ENCODE measurements around the gene ZNF678. TPM values are rescaled to one million over a fixed set of nuclear protein-coding genes. Genes with fewer than 3 reads are reported as not detected.
"Not testable (repeated sequence)": the region's sequence is repeated elsewhere in the genome, so short reads cannot be mapped to it uniquely, and the experiment has no call there.

The ZNF678 gene
- total RNA-seq, 1 experiment from 2014 or later, result 7.0 TPM

GRCh38 chr1:227548119-227548397 lies 15.3 kb upstream of the ZNF678 start:
- no peak for TF ChIP-seq CTCF (IDR thresholded peaks at IDR 0.05; ENCODE audit: unreplicated experiment)
- Mint-ChIP-seq H3K36me3 (ENCODE audit: insufficient read depth, unreplicated experiment) (no peaks in the 10 kb centered on the region), H3K4me1 (ENCODE audit: low read depth, unreplicated experiment) (no peaks in the 10 kb centered on the region), H3K9me3 (ENCODE audit: low read depth, unreplicated experiment) (peaks cover 18% of the 10 kb centered on the region), H3K27ac (ENCODE audit: unreplicated experiment) (no peak overlapping the region), H3K4me3 (ENCODE audit: low read depth, unreplicated experiment) (no peak overlapping the region), H3K27me3 (ENCODE audit: unreplicated experiment) (no peaks in the 10 kb centered on the region)
- BruUV-seq (replicated peaks), result no TSS peak
- intact Hi-C loops (cut with micrococcal nuclease; ENCODE audit: unreplicated experiment), result no loop called here
- CTCF ChIA-PET, result interaction anchor here (0.5 kb wide), 1 partner anchor 339 kb away, joined by 6 read pairs; no protein-coding TSS in a partner anchor
- no peak for DNase-seq

GRCh38 chr1:227548448-227548847 lies 14.9 kb upstream of the ZNF678 start:
- peaks cover 18% of the 10 kb centered on the region for H3K9me3 Mint-ChIP-seq (ENCODE audit: low read depth, unreplicated experiment)
- no peak for TF ChIP-seq CTCF (IDR thresholded peaks at IDR 0.05; ENCODE audit: unreplicated experiment)
- H3K4me1 Mint-ChIP-seq (ENCODE audit: low read depth, unreplicated experiment), result no peaks in the 10 kb centered on the region
- no peak for DNase-seq
- CTCF ChIA-PET, result interaction anchor here (0.5 kb wide), 1 partner anchor 338 kb away, joined by 6 read pairs; no protein-coding TSS in a partner anchor
- no peaks in the 10 kb centered on the region for H3K27me3 Mint-ChIP-seq (ENCODE audit: unreplicated experiment)
- intact Hi-C loops (cut with micrococcal nuclease; ENCODE audit: unreplicated experiment), result no loop called here
- H3K27ac Mint-ChIP-seq (ENCODE audit: unreplicated experiment), result no peak overlapping the region
- BruUV-seq (replicated peaks), result no TSS peak
- no peak overlapping the region for H3K4me3 Mint-ChIP-seq (ENCODE audit: low read depth, unreplicated experiment)
- H3K36me3 Mint-ChIP-seq (ENCODE audit: insufficient read depth, unreplicated experiment), result no peaks in the 10 kb centered on the region

- no peak for TF ChIP-seq CTCF (IDR thresholded peaks at IDR 0.05; ENCODE audit: unreplicated experiment)
- Mint-ChIP-seq H3K4me1 (ENCODE audit: low read depth, unreplicated experiment) (no peaks in the 10 kb centered on the region), H3K27ac (ENCODE audit: unreplicated experiment) (no peak overlapping the region), H3K27me3 (ENCODE audit: unreplicated experiment) (no peaks in the 10 kb centered on the region), H3K4me3 (ENCODE audit: low read depth, unreplicated experiment) (no peak overlapping the region), H3K9me3 (ENCODE audit: low read depth, unreplicated experiment) (peaks cover 22% of the 10 kb centered on the region), H3K36me3 (ENCODE audit: insufficient read depth, unreplicated experiment) (no peaks in the 10 kb centered on the region)
- intact Hi-C loops (cut with micrococcal nuclease; ENCODE audit: unreplicated experiment), result no loop called here
- BruUV-seq (replicated peaks), result no TSS peak
- CTCF ChIA-PET, result no interaction called here
- DNase-seq, result no peak
These were observed 13.5 kb upstream of the ZNF678 start for GRCh38 chr1:227549892-227550291.

GRCh38 chr1:227551881-227552280 lies 11.5 kb upstream of the ZNF678 start:
- BruUV-seq (replicated peaks), result not testable (repeated sequence)

GRCh38 chr1:227556288-227556687 lies 7.1 kb upstream of the ZNF678 start:
- BruUV-seq (replicated peaks), result no TSS peak

More at GRCh38 chr1:227551881-227552280, 11.5 kb upstream of the ZNF678 start:
- DNase-seq; H3K4me3 Mint-ChIP-seq (ENCODE audit: low read depth, unreplicated experiment); H3K27ac Mint-ChIP-seq (ENCODE audit: unreplicated experiment); H3K4me1 Mint-ChIP-seq (ENCODE audit: low read depth, unreplicated experiment); H3K36me3 Mint-ChIP-seq (ENCODE audit: insufficient read depth, unreplicated experiment); intact Hi-C loops (cut with micrococcal nuclease; ENCODE audit: unreplicated experiment); H3K27me3 Mint-ChIP-seq (ENCODE audit: unreplicated experiment): not testable (repeated sequence)
- H3K9me3 Mint-ChIP-seq (ENCODE audit: low read depth, unreplicated experiment), result peaks cover 22% of the 10 kb centered on the region
- CTCF ChIA-PET, result interaction anchor here (0.8 kb wide), 1 partner anchor 163 kb away, joined by 7 read pairs; no protein-coding TSS in a partner anchor

More at GRCh38 chr1:227556288-227556687, 7.1 kb upstream of the ZNF678 start:
- CTCF ChIA-PET, result no interaction called here
- intact Hi-C loops (cut with micrococcal nuclease; ENCODE audit: unreplicated experiment), result no loop called here
- Mint-ChIP-seq H3K4me3 (ENCODE audit: low read depth, unreplicated experiment) (no peak overlapping the region), H3K9me3 (ENCODE audit: low read depth, unreplicated experiment) (peaks cover 19% of the 10 kb centered on the region), H3K36me3 (ENCODE audit: insufficient read depth, unreplicated experiment) (no peaks in the 10 kb centered on the region), H3K4me1 (ENCODE audit: low read depth, unreplicated experiment) (no peaks in the 10 kb centered on the region), H3K27ac (ENCODE audit: unreplicated experiment) (no peak overlapping the region), H3K27me3 (ENCODE audit: unreplicated experiment) (no peaks in the 10 kb centered on the region)
- TF ChIP-seq CTCF (IDR thresholded peaks at IDR 0.05; ENCODE audit: unreplicated experiment), result no peak
- DNase-seq, result no peak
